Middle frontal gyrus (tissue), 1 donor: ENCODE results near the gene MXRA7.
"Not testable (repeated sequence)": the region's sequence is repeated elsewhere in the genome, so short reads cannot be mapped to it uniquely, and the experiment has no call there.

Source experiments
- DNase-seq: peaks from one replicate; pipeline ENCODE4 v3.0.0-alpha.2; 2015; ENCODE audit warnings: low spot score; ENCODE audit errors: extremely low spot score

MXRA7 gene

GRCh38 chr17:76735586-76736348 lies 25.0 kb upstream of the MXRA7 start:
- no peak for DNase-seq

GRCh38 chr17:76735006-76735405 lies 24.2 kb upstream of the MXRA7 start:
- DNase-seq, result no peak

GRCh38 chr17:76734080-76734840 lies 23.5 kb upstream of the MXRA7 start:
- no peak for DNase-seq

- DNase-seq, result no peak
Observed at GRCh38 chr17:76733618-76733957, 22.8 kb upstream of the MXRA7 start.

- no peak for DNase-seq
Observed at GRCh38 chr17:76732734-76733617, 22.2 kb upstream of the MXRA7 start.

GRCh38 chr17:76731800-76732733 lies 21.3 kb upstream of the MXRA7 start:
- not testable (repeated sequence) for DNase-seq

GRCh38 chr17:76727745-76728456 lies 17.1 kb upstream of the MXRA7 start:
- no peak for DNase-seq

GRCh38 chr17:76726776-76727718 lies 16.3 kb upstream of the MXRA7 start, which contains the start of gene METTL23:
METTL23 (plus strand) TSS chr17:76726839; CDS start chr17:76729711, 2,872 bp downstream.
- no peak for DNase-seq

- DNase-seq, result peak; percentile 90
Observed at GRCh38 chr17:76726231-76726775, 15.5 kb upstream of the MXRA7 start, which contains the start of gene JMJD6. JMJD6 (minus strand) TSS chr17:76726606; CDS start chr17:76726475, 131 bp downstream.

- DNase-seq, result no peak
Observed at GRCh38 chr17:76725580-76726230, 14.9 kb upstream of the MXRA7 start.

GRCh38 chr17:76723812-76724211 lies 13.0 kb upstream of the MXRA7 start:
- DNase-seq, result no peak

- DNase-seq, result not testable (repeated sequence)
Observed at GRCh38 chr17:76722977-76723376, 12.2 kb upstream of the MXRA7 start.

- DNase-seq, result no peak
Observed at GRCh38 chr17:76722279-76722678, 11.5 kb upstream of the MXRA7 start.

GRCh38 chr17:76721463-76721862 lies 10.7 kb upstream of the MXRA7 start:
- DNase-seq, result no peak

- DNase-seq, result no peak
Observed at GRCh38 chr17:76720941-76721340, 10.2 kb upstream of the MXRA7 start.

- DNase-seq, result no peak
Observed at GRCh38 chr17:76720211-76720610, 9.4 kb upstream of the MXRA7 start.

GRCh38 chr17:76718516-76718915 lies 7.8 kb upstream of the MXRA7 start:
- DNase-seq, result no peak

- no peak for DNase-seq
Observed at GRCh38 chr17:76716839-76717215, 6.1 kb upstream of the MXRA7 start.
